ENCODE results near the gene COBL. TPM values are rescaled to one million over a fixed set of nuclear protein-coding genes. Genes with fewer than 3 reads are reported as not detected.

COBL gene
- total and polyA plus RNA-seq, 5 donors from 2014 or later = 0.03 to 0.59 TPM; not detected in 3

- Mint-ChIP-seq H3K36me3 (no peaks in the 10 kb centered on the region), H3K4me1 (no peaks in the 10 kb centered on the region), H3K9me3 (peaks cover 0 to 5% (median 0%) of the 10 kb centered on the region in 7 donors), H3K27ac (no peak overlapping the region), H3K27me3 (peaks cover 6% of the 10 kb centered on the region), H3K4me3 (no peak overlapping the region)
- Histone ChIP-seq H3K27me3 (ENCODE audit: control insufficient read depth, insufficient read depth, low read length) (no peaks in the 10 kb centered on the region), H3K4me1 (ENCODE audit: control insufficient read depth, insufficient read depth, low read length, poor library complexity, severe bottlenecking) (no peaks in the 10 kb centered on the region), H3K36me3 (ENCODE audit: control insufficient read depth, insufficient read depth, low read length) (no peaks in the 10 kb centered on the region), H3K27ac (ENCODE audit: insufficient read depth, low read length, poor library complexity, severe bottlenecking) (no peak overlapping the region), H3K9me3 (ENCODE audit: control insufficient read depth in 2 of 2, low read length in 2 of 2) (no peaks in the 10 kb centered on the region), H3K4me3 (ENCODE audit: low read depth, low read length) (no peak overlapping the region)
- no peak for DNase-seq
- no peak for ATAC-seq (ENCODE audit: low read depth in 2 of 2)
These were observed 7.7 kb upstream of the COBL start for GRCh38 chr7:51324206-51324898.

GRCh38 chr7:51321961-51322515, 5.4 kb upstream of the COBL start:
- DNase-seq (no peak), ATAC-seq (ENCODE audit: low read depth in 2 of 2) (no peak)
- no peak overlapping the region for H3K4me3 Mint-ChIP-seq
- Histone ChIP-seq H3K36me3 (ENCODE audit: control insufficient read depth, insufficient read depth, low read length) (no peaks in the 10 kb centered on the region), H3K27ac (ENCODE audit: insufficient read depth, low read length, poor library complexity, severe bottlenecking) (no peak overlapping the region), H3K4me1 (ENCODE audit: control insufficient read depth, insufficient read depth, low read length, poor library complexity, severe bottlenecking) (no peaks in the 10 kb centered on the region), H3K27me3 (ENCODE audit: control insufficient read depth, insufficient read depth, low read length) (no peaks in the 10 kb centered on the region), H3K9me3 (ENCODE audit: control insufficient read depth in 2 of 2, low read length in 2 of 2) (no peaks in the 10 kb centered on the region), H3K4me3 (ENCODE audit: low read depth, low read length) (no peak overlapping the region)
- peaks cover 0 to 2% (median 0%) of the 10 kb centered on the region in 7 donors for H3K9me3 Mint-ChIP-seq
- peaks cover 0 to 4% (median 0%) of the 10 kb centered on the region in 4 donors for H3K4me1 Mint-ChIP-seq
- H3K27ac Mint-ChIP-seq = no peak overlapping the region
- no peaks in the 10 kb centered on the region for H3K36me3 Mint-ChIP-seq
- peaks cover 24% of the 10 kb centered on the region for H3K27me3 Mint-ChIP-seq

- no peaks in the 10 kb centered on the region for H3K36me3 Mint-ChIP-seq
- peaks cover 46% of the 10 kb centered on the region for H3K27me3 Mint-ChIP-seq
- no peak overlapping the region for H3K27ac Mint-ChIP-seq
- H3K4me1 Mint-ChIP-seq = peaks cover 0 to 6% (median 0%) of the 10 kb centered on the region in 4 donors
- peaks cover 0 to 2% (median 0%) of the 10 kb centered on the region in 7 donors for H3K9me3 Mint-ChIP-seq
- Histone ChIP-seq H3K4me3 (ENCODE audit: low read depth, low read length) (no peak overlapping the region), H3K27me3 (ENCODE audit: control insufficient read depth, insufficient read depth, low read length) (peaks cover 6% of the 10 kb centered on the region), H3K4me1 (ENCODE audit: control insufficient read depth, insufficient read depth, low read length, poor library complexity, severe bottlenecking) (no peaks in the 10 kb centered on the region), H3K9me3 (ENCODE audit: control insufficient read depth in 2 of 2, low read length in 2 of 2) (no peaks in the 10 kb centered on the region), H3K27ac (ENCODE audit: insufficient read depth, low read length, poor library complexity, severe bottlenecking) (no peak overlapping the region), H3K36me3 (ENCODE audit: control insufficient read depth, insufficient read depth, low read length) (no peaks in the 10 kb centered on the region)
- no peak overlapping the region for H3K4me3 Mint-ChIP-seq
- no peak for ATAC-seq (ENCODE audit: low read depth in 2 of 2)
- no peak for DNase-seq
These were observed 2.4 kb upstream of the COBL start for GRCh38 chr7:51318886-51319579.

- Histone ChIP-seq H3K27ac (ENCODE audit: insufficient read depth, low read length, poor library complexity, severe bottlenecking) (no peak overlapping the region), H3K9me3 (ENCODE audit: control insufficient read depth in 2 of 2, low read length in 2 of 2) (no peaks in the 10 kb centered on the region), H3K4me3 (ENCODE audit: low read depth, low read length) (no peak overlapping the region), H3K4me1 (ENCODE audit: control insufficient read depth, insufficient read depth, low read length, poor library complexity, severe bottlenecking) (no peaks in the 10 kb centered on the region), H3K27me3 (ENCODE audit: control insufficient read depth, insufficient read depth, low read length) (peaks cover 10% of the 10 kb centered on the region), H3K36me3 (ENCODE audit: control insufficient read depth, insufficient read depth, low read length) (no peaks in the 10 kb centered on the region)
- no peak for DNase-seq
- no peak for ATAC-seq (ENCODE audit: low read depth in 2 of 2)
- Mint-ChIP-seq H3K4me1 (peaks cover 0 to 6% (median 0%) of the 10 kb centered on the region in 4 donors), H3K27ac (no peak overlapping the region), H3K9me3 (peaks cover 0 to 2% (median 0%) of the 10 kb centered on the region in 7 donors), H3K27me3 (peaks cover 50% of the 10 kb centered on the region), H3K4me3 (no peak overlapping the region), H3K36me3 (no peaks in the 10 kb centered on the region)
These were observed 1.4 kb upstream of the COBL start for GRCh38 chr7:51318001-51318400.

- H3K36me3 Mint-ChIP-seq = no peaks in the 10 kb centered on the region
- ATAC-seq (ENCODE audit: low read depth in 2 of 2) (no peak), DNase-seq (no peak)
- peaks cover 10% of the 10 kb centered on the region for H3K27me3 ChIP-seq (ENCODE audit: control insufficient read depth, insufficient read depth, low read length)
- H3K36me3 ChIP-seq (ENCODE audit: control insufficient read depth, insufficient read depth, low read length) = no peaks in the 10 kb centered on the region
- peak overlapping the region in 1 of 4 donors; percentile 38 for H3K4me3 Mint-ChIP-seq
- no peaks in the 10 kb centered on the region for H3K4me1 ChIP-seq (ENCODE audit: control insufficient read depth, insufficient read depth, low read length, poor library complexity, severe bottlenecking)
- no peaks in the 10 kb centered on the region for H3K9me3 ChIP-seq (ENCODE audit: control insufficient read depth in 2 of 2, low read length in 2 of 2)
- no peak overlapping the region for H3K4me3 ChIP-seq (ENCODE audit: low read depth, low read length)
- H3K27ac ChIP-seq (ENCODE audit: insufficient read depth, low read length, poor library complexity, severe bottlenecking) = no peak overlapping the region
- H3K27me3 Mint-ChIP-seq = peaks cover 50% of the 10 kb centered on the region
- peaks cover 0 to 6% (median 0%) of the 10 kb centered on the region in 4 donors for H3K4me1 Mint-ChIP-seq
- no peak overlapping the region for H3K27ac Mint-ChIP-seq
- H3K9me3 Mint-ChIP-seq = peaks cover 0 to 2% (median 0%) of the 10 kb centered on the region in 7 donors
These were observed 937 bp upstream of the COBL start for GRCh38 chr7:51317582-51317910.

GRCh38 chr7:51316262-51316665, 345 bp downstream of the COBL start:
- Histone ChIP-seq H3K36me3 (ENCODE audit: control insufficient read depth, insufficient read depth, low read length) (no peaks in the 10 kb centered on the region), H3K9me3 (ENCODE audit: control insufficient read depth in 2 of 2, low read length in 2 of 2) (no peaks in the 10 kb centered on the region), H3K27me3 (ENCODE audit: control insufficient read depth, insufficient read depth, low read length) (peaks cover 10% of the 10 kb centered on the region), H3K27ac (ENCODE audit: insufficient read depth, low read length, poor library complexity, severe bottlenecking) (no peak overlapping the region), H3K4me3 (ENCODE audit: low read depth, low read length) (no peak overlapping the region), H3K4me1 (ENCODE audit: control insufficient read depth, insufficient read depth, low read length, poor library complexity, severe bottlenecking) (no peaks in the 10 kb centered on the region)
- Mint-ChIP-seq H3K36me3 (no peaks in the 10 kb centered on the region), H3K27ac (no peak overlapping the region), H3K9me3 (peaks cover 0 to 2% (median 0%) of the 10 kb centered on the region in 7 donors), H3K4me1 (peaks cover 0 to 6% (median 0%) of the 10 kb centered on the region in 4 donors), H3K27me3 (peaks cover 44% of the 10 kb centered on the region), H3K4me3 (no peak overlapping the region)
- ATAC-seq (ENCODE audit: low read depth in 2 of 2) (no peak), DNase-seq (no peak)

- Mint-ChIP-seq H3K27ac (no peak overlapping the region), H3K9me3 (peaks cover 0 to 2% (median 0%) of the 10 kb centered on the region in 7 donors), H3K27me3 (peaks cover 44% of the 10 kb centered on the region), H3K36me3 (no peaks in the 10 kb centered on the region), H3K4me1 (peaks cover 0 to 6% (median 0%) of the 10 kb centered on the region in 4 donors), H3K4me3 (no peak overlapping the region)
- Histone ChIP-seq H3K4me1 (ENCODE audit: control insufficient read depth, insufficient read depth, low read length, poor library complexity, severe bottlenecking) (no peaks in the 10 kb centered on the region), H3K27me3 (ENCODE audit: control insufficient read depth, insufficient read depth, low read length) (peaks cover 10% of the 10 kb centered on the region), H3K9me3 (ENCODE audit: control insufficient read depth in 2 of 2, low read length in 2 of 2) (no peaks in the 10 kb centered on the region), H3K36me3 (ENCODE audit: control insufficient read depth, insufficient read depth, low read length) (no peaks in the 10 kb centered on the region), H3K27ac (ENCODE audit: insufficient read depth, low read length, poor library complexity, severe bottlenecking) (no peak overlapping the region), H3K4me3 (ENCODE audit: low read depth, low read length) (no peak overlapping the region)
- no peak for ATAC-seq (ENCODE audit: low read depth in 2 of 2)
- no peak for DNase-seq
These were observed 982 bp downstream of the COBL start for GRCh38 chr7:51315393-51316261.
